ENCODE data around the gene PXK. TPM values are rescaled to one million over a fixed set of nuclear protein-coding genes. Genes with fewer than 3 reads are reported as not detected.

Gene PXK
- polyA plus RNA-seq, 3 donors, result 31.5 to 54.0 (median 52.9) TPM

DNA sequence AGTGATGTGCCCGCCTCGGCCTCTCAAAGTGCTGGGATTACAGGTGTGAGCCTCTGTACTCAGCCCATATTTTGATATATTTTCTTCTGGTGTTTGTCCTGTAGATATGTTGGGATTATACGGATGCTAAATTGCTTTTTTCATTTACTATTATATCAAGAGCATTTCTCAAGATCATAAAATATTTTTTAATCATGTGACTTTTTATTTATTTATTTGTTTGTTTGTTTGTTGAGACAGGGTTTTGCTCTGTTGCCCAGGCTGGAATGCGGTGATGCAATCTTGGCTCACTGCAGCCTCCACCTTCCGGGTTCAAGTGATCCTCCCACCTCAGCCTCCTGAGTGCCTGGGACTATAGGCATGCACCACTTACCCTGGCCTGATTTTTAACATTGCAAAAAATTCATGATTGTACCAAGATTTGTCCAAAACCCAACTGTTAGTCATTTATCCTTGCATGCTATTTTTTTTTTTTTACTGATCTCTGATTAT is 2.7 kb upstream of the PXK start:
- Mint-ChIP-seq H3K36me3 (no peaks in the 10 kb centered on the region), H3K9me3 (no peaks in the 10 kb centered on the region), H3K4me3 (no peak overlapping the region), H3K27me3 (ENCODE audit: low read depth in 3 of 3) (peaks cover 0 to 5% (median 2%) of the 10 kb centered on the region in 3 donors), H3K27ac (no peak overlapping the region), H3K4me1 (peaks cover 25% of the 10 kb centered on the region)
- Histone ChIP-seq H3K4me1 (ENCODE audit: control insufficient read depth in 1 of 2, insufficient read depth in 2 of 2, low read length in 2 of 2) (peaks cover 18 to 23% of the 10 kb centered on the region in 2 donors), H3K9ac (ENCODE audit: insufficient read depth, low read length, poor library complexity, severe bottlenecking) (no peak overlapping the region), H3K27me3 (ENCODE audit: control insufficient read depth in 2 of 2, insufficient read depth in 2 of 2, low read length in 2 of 2) (no peaks in the 10 kb centered on the region), H3K79me2 (ENCODE audit: insufficient read depth, low read length) (peaks cover 27% of the 10 kb centered on the region), H3K27ac (ENCODE audit: low read depth in 1 of 2, low read length in 2 of 2) (no peak overlapping the region), H3K4me2 (replicated peaks; ENCODE audit: extremely low read depth, low read length, poor library complexity, severe bottlenecking) (no peak overlapping the region), H2AFZ (ENCODE audit: insufficient read depth, low read depth, low read length, poor library complexity, severe bottlenecking) (no peak overlapping the region), H3K9me3 (replicated peaks in 1 of 2; ENCODE audit: control insufficient read depth in 1 of 2, insufficient read depth in 1 of 2, low read length in 2 of 2) (no peaks in the 10 kb centered on the region), H4K20me1 (ENCODE audit: insufficient read depth, low read length) (no peaks in the 10 kb centered on the region), H3K4me3 (replicated peaks in 1 of 3; ENCODE audit: low read depth in 2 of 3, low read length in 3 of 3) (no peak overlapping the region), H3K36me3 (replicated peaks in 1 of 2; ENCODE audit: control insufficient read depth in 1 of 2, insufficient read depth in 2 of 2, low read length in 2 of 2) (no peaks in the 10 kb centered on the region)
- intact Hi-C loops (cut with micrococcal nuclease), result loop anchor here (5.0 to 10.0 kb wide), 4 partner anchors 165 to 345 kb away; partner anchors contain the start of genes ACOX2 (in 1 of the 2) and KCTD6 (in 1 of the 2)
- no peak for DNase-seq
- TF ChIP-seq, protein P1, sequence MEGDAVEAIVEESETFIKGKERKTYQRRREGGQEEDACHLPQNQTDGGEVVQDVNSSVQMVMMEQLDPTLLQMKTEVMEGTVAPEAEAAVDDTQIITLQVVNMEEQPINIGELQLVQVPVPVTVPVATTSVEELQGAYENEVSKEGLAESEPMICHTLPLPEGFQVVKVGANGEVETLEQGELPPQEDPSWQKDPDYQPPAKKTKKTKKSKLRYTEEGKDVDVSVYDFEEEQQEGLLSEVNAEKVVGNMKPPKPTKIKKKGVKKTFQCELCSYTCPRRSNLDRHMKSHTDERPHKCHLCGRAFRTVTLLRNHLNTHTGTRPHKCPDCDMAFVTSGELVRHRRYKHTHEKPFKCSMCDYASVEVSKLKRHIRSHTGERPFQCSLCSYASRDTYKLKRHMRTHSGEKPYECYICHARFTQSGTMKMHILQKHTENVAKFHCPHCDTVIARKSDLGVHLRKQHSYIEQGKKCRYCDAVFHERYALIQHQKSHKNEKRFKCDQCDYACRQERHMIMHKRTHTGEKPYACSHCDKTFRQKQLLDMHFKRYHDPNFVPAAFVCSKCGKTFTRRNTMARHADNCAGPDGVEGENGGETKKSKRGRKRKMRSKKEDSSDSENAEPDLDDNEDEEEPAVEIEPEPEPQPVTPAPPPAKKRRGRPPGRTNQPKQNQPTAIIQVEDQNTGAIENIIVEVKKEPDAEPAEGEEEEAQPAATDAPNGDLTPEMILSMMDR (IDR thresholded peaks at IDR 0.05), result no peak
- WGBS (ENCODE audit: insufficient coverage), result 100% methylated on average over 1 of the region's 5 CpGs

DNA sequence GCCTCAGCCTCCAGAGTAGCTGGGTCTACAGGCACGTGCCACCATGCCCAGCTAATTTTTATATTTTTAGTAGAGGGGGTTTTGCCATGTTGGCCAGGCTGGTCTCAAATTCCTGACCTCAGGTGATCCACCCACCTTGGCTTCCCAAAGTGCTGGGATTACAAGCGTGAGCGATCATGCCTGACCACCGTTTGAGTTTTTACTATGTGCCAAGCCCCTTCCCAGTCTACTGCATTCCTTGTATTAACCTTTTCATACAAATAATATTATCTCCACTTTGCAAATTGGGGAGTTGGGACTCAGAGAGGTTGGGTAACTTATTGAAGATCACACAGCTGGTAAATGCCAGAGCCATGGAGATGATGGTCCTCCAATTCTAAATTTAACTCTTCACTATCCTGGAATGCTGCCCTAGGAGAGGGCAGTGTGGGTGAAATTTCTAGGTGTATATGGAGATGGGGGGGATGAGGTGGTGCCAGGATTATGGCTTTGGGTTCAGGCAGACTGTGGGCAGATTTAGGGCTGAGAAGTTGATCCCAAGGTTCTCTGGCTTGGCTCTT is 1.0 kb upstream of the PXK start:
- Histone ChIP-seq H3K27me3 (ENCODE audit: control insufficient read depth in 2 of 2, insufficient read depth in 2 of 2, low read length in 2 of 2) (no peaks in the 10 kb centered on the region), H3K27ac (ENCODE audit: low read depth in 1 of 2, low read length in 2 of 2) (no peak overlapping the region), H3K36me3 (replicated peaks in 1 of 2; ENCODE audit: control insufficient read depth in 1 of 2, insufficient read depth in 2 of 2, low read length in 2 of 2) (no peaks in the 10 kb centered on the region), H3K79me2 (ENCODE audit: insufficient read depth, low read length) (peaks cover 35% of the 10 kb centered on the region), H3K4me3 (replicated peaks in 1 of 3; ENCODE audit: low read depth in 2 of 3, low read length in 3 of 3) (no peak overlapping the region), H3K4me2 (replicated peaks; ENCODE audit: extremely low read depth, low read length, poor library complexity, severe bottlenecking) (no peak overlapping the region), H3K9me3 (replicated peaks in 1 of 2; ENCODE audit: control insufficient read depth in 1 of 2, insufficient read depth in 1 of 2, low read length in 2 of 2) (no peaks in the 10 kb centered on the region), H3K4me1 (ENCODE audit: control insufficient read depth in 1 of 2, insufficient read depth in 2 of 2, low read length in 2 of 2) (peaks cover 32 to 37% of the 10 kb centered on the region in 2 donors), H4K20me1 (ENCODE audit: insufficient read depth, low read length) (no peaks in the 10 kb centered on the region), H3K9ac (ENCODE audit: insufficient read depth, low read length, poor library complexity, severe bottlenecking) (no peak overlapping the region), H2AFZ (ENCODE audit: insufficient read depth, low read depth, low read length, poor library complexity, severe bottlenecking) (peak overlapping the region; percentile 83)
- DNase-seq, result no peak
- 100% methylated on average over 1 of the region's 4 CpGs for WGBS (ENCODE audit: insufficient coverage)
- H3K9me3 Mint-ChIP-seq, result no peaks in the 10 kb centered on the region
- TF ChIP-seq, protein P1 (IDR thresholded peaks at IDR 0.05), result no peak
- peak overlapping the region; percentile 67 to 78 for H3K4me3 Mint-ChIP-seq
- peaks cover 4% of the 10 kb centered on the region in 2 donors for H3K36me3 Mint-ChIP-seq
- intact Hi-C loops (cut with micrococcal nuclease), result loop anchor here (5.0 to 10.0 kb wide), 3 partner anchors 163 to 347 kb away; partner anchors contain the start of gene KCTD6 (in 1 of the 2)
- H3K27me3 Mint-ChIP-seq (ENCODE audit: low read depth in 3 of 3), result peaks cover 0 to 5% (median 2%) of the 10 kb centered on the region in 3 donors
- peaks cover 37% of the 10 kb centered on the region for H3K4me1 Mint-ChIP-seq
- peak overlapping the region in 2 of 7 donors; percentile 54 to 67 for H3K27ac Mint-ChIP-seq
